Measurements from ENCODE around the gene TRIAP1.

Gene TRIAP1

GRCh38 chr12:120485961-120486881 lies 40.0 kb upstream of the TRIAP1 start:
- no peak overlapping the region for H3K4me3 ChIP-seq (ENCODE audit: low read length)
- no peak for DNase-seq (ENCODE audit: low read depth)
- TF ChIP-seq, protein P1, sequence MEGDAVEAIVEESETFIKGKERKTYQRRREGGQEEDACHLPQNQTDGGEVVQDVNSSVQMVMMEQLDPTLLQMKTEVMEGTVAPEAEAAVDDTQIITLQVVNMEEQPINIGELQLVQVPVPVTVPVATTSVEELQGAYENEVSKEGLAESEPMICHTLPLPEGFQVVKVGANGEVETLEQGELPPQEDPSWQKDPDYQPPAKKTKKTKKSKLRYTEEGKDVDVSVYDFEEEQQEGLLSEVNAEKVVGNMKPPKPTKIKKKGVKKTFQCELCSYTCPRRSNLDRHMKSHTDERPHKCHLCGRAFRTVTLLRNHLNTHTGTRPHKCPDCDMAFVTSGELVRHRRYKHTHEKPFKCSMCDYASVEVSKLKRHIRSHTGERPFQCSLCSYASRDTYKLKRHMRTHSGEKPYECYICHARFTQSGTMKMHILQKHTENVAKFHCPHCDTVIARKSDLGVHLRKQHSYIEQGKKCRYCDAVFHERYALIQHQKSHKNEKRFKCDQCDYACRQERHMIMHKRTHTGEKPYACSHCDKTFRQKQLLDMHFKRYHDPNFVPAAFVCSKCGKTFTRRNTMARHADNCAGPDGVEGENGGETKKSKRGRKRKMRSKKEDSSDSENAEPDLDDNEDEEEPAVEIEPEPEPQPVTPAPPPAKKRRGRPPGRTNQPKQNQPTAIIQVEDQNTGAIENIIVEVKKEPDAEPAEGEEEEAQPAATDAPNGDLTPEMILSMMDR (conservative IDR thresholded peaks at IDR 0.05; ENCODE audit: low read length): no peak

DNA sequence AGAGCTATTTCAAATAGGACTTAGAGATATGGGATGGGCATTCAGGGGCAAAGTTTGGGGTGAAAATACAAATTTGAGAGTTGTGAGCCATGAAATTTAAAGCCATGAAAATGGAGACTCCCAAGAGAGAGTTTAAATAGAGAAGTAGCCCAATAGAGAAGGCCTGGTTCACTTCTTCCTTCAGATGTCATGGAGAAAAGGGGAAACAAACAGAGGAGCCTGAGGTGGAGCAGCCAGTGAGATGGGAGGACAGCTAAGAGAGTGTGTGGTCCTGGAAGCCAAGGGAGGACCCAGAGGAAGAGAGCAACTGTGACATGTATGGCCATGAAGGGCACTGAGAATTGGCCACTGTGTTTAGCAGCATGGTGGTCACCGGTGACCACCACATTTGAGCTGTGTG lies 37.4 kb upstream of the TRIAP1 start:
- DNase-seq (ENCODE audit: low read depth): no peak
- no peak overlapping the region for H3K4me3 ChIP-seq (ENCODE audit: low read length)
- TF ChIP-seq, protein P1 (conservative IDR thresholded peaks at IDR 0.05; ENCODE audit: low read length): no peak

DNA sequence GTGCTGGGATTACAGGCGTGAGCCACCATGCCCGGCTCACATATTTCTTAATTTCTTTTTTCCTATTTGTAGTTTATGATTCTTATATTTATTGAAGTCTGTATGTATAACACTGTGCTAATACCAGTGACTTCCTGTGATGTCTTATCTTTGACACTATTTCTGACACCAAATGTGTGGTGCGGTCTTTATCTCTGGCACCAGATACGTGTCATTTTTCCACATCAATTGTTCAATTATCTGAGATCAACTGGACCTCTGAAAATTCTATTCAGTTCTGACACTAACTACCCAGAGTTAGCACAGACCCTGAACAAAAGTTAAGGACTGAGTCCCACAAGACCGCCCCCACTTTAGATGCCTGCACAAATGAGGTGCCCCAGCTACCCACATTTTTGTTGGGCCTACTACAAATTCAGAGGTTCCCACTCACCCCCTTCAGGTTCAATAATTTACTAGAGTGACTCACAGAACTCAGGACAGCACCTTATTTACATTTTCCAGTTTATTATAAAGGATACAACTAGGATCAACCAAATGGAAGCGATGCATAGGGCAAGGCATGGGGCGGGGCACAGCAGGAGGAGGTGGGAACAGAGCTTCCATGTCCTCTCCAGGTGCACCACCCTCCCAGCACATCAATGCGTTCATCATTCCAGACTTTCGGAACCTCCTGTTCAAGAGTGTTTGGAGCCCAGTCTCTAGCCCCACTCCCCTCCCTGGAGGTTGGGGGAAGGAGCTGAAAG lies 35.0 kb upstream of the TRIAP1 start:
- TF ChIP-seq, protein P1 (conservative IDR thresholded peaks at IDR 0.05; ENCODE audit: low read length): no peak
- DNase-seq (ENCODE audit: low read depth): no peak
- H3K4me3 ChIP-seq (ENCODE audit: low read length): no peak overlapping the region

- DNase-seq (ENCODE audit: low read depth): no peak
- no peak overlapping the region for H3K4me3 ChIP-seq (ENCODE audit: low read length)
- TF ChIP-seq, protein P1 (conservative IDR thresholded peaks at IDR 0.05; ENCODE audit: low read length): no peak
Observed at GRCh38 chr12:120480211-120480610, 34.0 kb upstream of the TRIAP1 start.

GRCh38 chr12:120479458-120479857 lies 33.3 kb upstream of the TRIAP1 start:
- TF ChIP-seq, protein P1 (conservative IDR thresholded peaks at IDR 0.05; ENCODE audit: low read length): no peak
- no peak for DNase-seq (ENCODE audit: low read depth)
- no peak overlapping the region for H3K4me3 ChIP-seq (ENCODE audit: low read length)

DNA sequence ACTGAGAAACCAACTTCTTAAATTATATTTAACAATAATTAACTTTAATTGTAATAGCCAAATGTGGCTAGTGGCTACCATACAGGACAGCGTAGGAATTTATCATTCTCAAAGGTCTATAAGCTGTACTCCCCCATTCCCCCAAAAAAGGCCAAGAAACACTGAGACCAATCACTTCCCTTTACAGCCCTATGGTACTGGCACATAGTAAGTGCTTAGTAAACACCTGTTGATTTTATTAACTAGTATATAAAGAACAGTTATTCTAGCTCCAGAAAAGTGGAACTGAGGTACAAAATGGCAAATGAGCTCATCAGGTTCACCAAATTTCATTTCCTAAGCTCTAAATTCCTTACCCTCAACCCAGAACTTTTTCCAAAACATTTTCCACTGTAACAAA lies 29.5 kb upstream of the TRIAP1 start:
- TF ChIP-seq, protein P1 (conservative IDR thresholded peaks at IDR 0.05; ENCODE audit: low read length): no peak
- no peak for DNase-seq (ENCODE audit: low read depth)
- H3K4me3 ChIP-seq (ENCODE audit: low read length): no peak overlapping the region
